Measurements from ENCODE around the gene ACAP2. TPM values are rescaled to one million over a fixed set of nuclear protein-coding genes. Genes with fewer than 3 reads are reported as not detected.
A peak's percentile ranks its signal among the peaks of the same experiment; 100 is the strongest.
"Not testable (repeated sequence)": the region's sequence is repeated elsewhere in the genome, so short reads cannot be mapped to it uniquely, and the experiment has no call there.

Gene ACAP2
- total RNA-seq, 1 donor from 2014 or later = 15.6 TPM

DNA sequence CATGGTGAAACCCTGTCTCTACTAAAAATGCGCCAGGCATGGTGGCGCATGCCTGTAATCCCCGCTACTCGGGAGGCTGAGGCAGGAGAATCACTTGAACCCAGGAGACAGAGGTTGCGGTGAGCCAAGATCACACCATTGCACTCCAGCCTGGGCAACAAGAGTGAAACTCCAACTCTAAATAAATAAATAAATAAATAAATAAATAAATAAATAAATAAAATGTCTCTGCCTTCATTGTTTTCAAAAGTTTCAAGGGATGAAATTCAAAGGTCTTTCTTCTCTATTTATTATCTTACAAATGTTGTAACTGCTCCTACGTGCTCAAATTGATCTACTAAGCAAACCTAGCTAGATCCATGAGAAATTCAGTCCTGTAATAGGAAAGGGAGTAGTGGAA, 44.4 kb downstream of the ACAP2 start:
- ATAC-seq; intact Hi-C loops (cut with micrococcal nuclease); DNase-seq: not testable (repeated sequence)

DNA sequence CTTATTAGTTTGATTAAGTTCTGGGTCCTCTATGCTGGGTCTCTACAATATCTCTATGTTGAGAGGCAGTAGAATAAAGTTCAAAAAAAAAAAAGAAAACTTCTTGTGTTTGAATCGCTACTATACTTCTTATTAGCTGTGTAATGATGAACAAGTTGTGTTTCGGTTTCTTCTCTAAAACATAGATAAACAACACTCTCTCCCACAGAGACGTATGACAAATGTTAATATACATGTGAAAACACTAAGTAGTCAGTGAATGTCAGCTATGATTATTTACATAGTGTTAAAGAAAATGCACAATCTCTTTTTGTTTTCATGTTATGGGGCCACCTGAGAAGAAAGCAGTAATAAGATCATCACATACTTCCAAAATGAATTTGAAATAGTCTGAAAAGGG, 45.3 kb downstream of the ACAP2 start:
- intact Hi-C loops (cut with micrococcal nuclease) = no loop called here
- no peak for DNase-seq
- no peak for ATAC-seq

DNA sequence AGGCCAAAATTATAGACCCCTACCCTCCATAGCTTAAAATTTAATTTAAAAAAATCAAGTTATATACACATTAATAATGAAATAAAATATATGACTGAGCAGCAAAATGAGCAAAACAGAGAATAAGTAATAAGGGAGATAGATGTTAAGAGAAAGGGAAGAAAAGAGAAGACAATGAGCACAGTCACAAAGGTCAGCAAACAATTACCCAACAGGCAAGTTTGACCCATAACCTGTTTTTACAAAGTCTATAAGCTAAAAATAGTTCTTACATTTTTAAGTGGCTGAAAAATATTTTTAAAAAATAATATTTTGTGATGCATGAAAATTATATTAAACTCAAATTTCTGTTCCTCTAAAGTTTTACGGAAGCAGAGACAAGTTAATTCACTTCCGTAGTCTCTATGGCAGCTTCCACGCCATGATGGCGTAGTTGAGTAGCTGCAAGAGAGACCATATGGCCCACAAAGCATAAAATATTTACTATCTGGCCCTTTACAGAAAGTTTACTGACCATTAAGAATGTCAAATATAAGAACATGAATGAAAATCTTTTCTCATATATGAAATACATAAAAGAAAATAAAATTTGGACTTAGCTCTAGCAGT, 47.5 kb downstream of the ACAP2 start:
- ATAC-seq = no peak
- DNase-seq = no peak
- intact Hi-C loops (cut with micrococcal nuclease) = no loop called here

DNA sequence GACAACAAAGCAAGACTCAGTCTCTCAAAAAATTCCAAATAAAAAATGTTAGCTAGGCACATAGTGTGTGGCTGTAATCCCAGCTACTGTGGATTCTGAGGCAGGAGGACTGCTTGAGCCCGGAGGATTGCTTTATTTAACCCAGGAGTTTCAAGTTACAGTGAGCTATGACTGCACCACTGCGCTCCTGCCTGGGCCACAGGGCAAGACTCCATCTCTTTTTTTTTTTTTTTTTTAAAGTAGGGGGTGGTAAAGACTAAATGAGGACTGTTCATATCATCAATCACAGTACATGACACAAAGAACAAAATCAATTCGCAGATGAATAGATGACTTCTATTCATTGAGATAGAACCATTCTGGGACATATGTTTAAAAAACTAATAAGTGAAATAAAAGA, 48.1 kb downstream of the ACAP2 start:
- DNase-seq = no peak

DNA sequence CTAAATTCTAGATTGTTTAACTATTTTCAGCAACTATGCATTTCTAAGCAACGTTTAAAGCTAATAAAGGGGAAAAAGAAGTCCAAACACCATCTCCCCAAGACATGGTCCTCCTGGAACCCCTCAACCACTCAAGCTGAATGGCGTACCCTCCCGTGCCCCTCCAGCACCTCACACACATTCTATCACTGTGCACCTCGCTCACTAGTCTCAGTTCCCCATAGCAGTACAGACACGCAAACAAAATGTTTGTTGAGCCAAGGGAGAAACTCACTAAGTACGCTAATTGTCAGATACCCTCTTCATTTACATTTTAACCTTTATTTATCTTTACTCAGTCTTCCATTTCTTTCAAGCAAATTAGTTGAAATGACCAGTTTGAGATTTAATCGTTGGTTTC, 48.8 kb downstream of the ACAP2 start:
- no peak for ATAC-seq
- no peak for DNase-seq
- intact Hi-C loops (cut with micrococcal nuclease) = no loop called here

More for the DNA sequence above, 48.1 kb downstream of the ACAP2 start:
- intact Hi-C loops (cut with micrococcal nuclease) = no loop called here
- no peak for ATAC-seq

DNA sequence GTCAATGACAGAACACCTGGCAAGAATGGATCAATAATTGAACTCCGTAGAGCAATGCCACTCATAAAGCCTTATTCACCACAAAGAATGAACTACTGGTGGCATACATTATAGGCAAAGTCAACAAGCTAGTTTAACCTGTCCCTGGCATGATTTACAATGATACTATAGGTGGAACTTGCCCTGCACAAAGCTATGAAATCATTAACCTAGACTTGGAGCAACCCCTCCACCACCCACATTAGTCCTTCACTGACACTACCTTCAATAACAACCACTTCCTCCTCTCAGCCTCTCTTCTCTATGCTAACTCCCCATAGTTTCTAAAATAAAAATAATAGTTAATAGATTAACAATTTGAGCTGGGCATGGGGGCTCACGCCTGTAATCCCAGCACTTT, 54.4 kb downstream of the ACAP2 start:
- intact Hi-C loops (cut with micrococcal nuclease) = no loop called here
- no peak for ATAC-seq
- DNase-seq = no peak

DNA sequence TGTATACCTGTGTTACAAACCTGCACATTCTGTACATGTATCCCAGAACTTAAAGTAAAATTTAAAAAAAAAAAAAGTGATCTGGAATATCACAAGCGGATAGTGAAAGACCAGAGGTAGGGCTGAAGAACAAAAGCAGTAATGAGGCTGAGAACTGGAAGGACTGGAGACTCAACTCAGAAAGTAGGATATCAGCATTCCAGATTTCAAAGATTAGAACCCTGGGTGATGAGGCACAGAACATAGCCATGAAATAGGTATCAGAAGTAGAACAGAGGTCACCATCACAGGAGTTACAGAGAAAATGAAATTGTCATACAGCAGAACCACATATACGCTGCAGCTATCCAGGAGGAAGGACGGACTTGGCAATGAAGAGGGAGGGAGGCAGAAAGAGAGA, 56.1 kb downstream of the ACAP2 start:
- ATAC-seq (no peak), DNase-seq (no peak)
- intact Hi-C loops (cut with micrococcal nuclease) = no loop called here

DNA sequence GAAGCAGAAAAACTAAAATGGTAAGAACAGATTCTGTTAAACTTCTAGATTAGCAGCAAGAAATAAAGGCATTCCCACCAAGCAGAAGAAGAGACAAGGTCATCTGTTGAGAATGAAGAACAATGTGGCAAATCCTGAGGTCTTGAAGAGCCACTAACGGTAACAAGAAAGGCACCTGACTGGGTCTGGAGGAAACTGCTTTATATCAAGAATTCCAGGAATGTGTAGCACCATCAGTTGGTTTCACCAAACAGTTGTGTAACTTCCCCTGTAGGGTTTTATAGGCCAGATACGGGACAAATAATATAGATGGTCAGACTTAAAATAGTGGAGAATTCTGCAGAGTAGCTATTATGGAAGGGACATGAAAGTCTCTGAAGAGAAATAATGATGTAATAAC, 57.3 kb downstream of the ACAP2 start:
- DNase-seq (no peak), ATAC-seq (no peak)
- intact Hi-C loops (cut with micrococcal nuclease) = no loop called here

DNA sequence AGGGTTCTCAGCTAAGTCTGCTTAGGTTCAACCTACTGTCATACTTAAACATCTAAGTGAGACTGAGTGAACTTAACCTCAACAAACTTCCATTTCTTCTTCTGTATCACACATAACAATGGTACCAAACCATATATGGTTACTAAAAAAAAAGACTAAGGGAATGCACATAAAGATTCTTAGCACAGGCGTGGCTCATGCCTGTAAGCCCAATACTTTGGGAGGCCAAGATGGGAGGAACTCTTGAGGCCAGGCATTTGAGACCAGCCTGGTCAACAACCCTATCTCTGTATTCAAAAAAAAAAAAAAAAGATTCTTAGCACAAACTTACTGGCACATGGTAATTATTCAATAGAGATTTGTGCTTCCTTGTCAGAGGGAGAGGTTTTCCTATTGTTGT, 57.9 kb downstream of the ACAP2 start:
- intact Hi-C loops (cut with micrococcal nuclease) = no loop called here
- no peak for ATAC-seq
- DNase-seq = no peak

DNA sequence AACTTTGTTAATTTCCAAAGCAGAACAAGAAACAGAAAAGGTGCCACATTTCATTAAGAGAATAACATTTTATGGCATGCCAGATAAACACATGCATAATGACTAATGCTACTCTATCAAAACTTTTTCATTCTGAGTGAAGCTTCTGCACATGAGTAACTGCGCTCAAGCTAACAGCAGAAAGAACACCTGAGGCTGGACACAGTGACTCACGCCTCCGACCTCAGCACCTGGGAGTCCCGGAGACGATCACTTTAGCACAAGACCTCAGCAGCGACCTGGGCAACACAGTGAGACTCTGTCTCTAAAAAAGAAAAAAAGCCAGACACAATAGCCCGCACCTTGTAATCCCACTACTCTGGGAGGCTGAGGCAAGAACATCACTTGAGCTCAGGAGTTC, 70.6 kb downstream of the ACAP2 start:
- intact Hi-C loops (cut with micrococcal nuclease) = no loop called here
- DNase-seq (no peak), ATAC-seq (no peak)

DNA sequence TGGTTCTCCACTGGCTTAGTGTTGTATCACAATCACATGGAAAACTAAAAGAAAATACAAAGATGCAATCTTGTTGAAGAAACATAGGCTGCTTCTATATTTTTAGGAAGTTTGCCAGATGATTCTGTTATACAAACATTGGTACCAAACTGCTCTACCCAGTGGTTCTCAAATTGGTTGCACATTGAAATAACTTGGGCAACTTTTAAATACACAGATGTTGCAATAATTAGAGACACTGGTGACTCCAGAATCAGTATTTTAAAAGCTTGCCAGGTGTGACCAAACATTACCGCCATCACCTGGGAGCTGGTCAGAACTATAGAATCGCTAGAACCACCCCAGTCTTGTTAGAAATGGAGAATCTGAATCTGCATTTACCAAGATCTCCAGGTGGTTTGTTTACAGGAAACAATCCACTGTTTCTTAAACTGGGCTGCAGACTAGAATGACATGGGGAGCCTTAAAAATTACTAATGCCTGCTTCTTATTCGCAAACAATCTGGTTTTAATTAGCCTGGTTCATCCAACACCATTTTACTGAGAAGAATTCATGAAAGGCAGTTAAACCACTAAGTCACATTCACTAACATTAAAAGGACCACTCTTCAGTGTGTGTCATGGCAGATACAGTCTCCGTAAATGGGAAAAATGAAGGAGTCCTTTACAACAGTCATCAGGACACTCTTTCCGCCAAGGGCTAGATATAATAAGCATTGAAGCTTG, 76.5 kb downstream of the ACAP2 start:
- ATAC-seq = no peak
- no peak for DNase-seq
- intact Hi-C loops (cut with micrococcal nuclease) = no loop called here

DNA sequence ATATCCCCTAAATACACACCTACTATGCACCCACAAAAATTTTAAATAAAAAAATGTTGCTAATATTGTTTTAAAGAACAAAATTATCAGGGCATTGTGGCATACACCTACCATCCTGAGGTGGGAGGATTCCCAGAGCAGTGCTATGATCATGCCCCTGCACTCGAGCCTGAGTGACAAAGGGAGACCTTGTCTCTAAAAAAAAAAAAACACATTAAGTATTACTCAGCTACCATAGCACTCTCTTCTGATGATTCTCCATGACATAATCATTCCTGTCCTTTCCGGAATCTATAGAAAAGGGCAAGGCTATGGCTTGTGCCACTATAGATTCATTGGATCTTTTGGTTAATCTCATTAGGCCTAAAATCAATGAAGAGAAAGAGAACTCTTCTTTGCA, 77.4 kb downstream of the ACAP2 start:
- DNase-seq = no peak
- no peak for ATAC-seq
- intact Hi-C loops (cut with micrococcal nuclease) = no loop called here

DNA sequence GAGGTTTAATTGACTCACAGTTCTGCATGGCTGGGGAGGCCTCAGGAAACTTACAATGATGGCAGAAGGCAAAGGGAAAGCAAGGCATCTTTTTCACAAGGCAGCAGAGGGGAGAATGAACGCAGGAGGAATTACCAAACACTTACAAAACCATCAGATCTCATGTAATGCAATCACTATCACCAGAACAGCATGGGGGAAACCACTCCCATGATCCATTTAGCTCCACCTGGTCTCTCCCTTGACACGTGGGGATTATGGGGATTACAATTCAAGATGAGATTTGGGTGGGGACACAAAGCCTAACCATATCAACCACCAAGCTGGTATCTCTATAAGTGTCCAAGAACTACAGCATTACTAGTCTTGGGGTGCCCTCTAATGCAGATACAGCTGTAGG, 85.0 kb downstream of the ACAP2 start:
- intact Hi-C loops (cut with micrococcal nuclease); DNase-seq; ATAC-seq: not testable (repeated sequence)

DNA sequence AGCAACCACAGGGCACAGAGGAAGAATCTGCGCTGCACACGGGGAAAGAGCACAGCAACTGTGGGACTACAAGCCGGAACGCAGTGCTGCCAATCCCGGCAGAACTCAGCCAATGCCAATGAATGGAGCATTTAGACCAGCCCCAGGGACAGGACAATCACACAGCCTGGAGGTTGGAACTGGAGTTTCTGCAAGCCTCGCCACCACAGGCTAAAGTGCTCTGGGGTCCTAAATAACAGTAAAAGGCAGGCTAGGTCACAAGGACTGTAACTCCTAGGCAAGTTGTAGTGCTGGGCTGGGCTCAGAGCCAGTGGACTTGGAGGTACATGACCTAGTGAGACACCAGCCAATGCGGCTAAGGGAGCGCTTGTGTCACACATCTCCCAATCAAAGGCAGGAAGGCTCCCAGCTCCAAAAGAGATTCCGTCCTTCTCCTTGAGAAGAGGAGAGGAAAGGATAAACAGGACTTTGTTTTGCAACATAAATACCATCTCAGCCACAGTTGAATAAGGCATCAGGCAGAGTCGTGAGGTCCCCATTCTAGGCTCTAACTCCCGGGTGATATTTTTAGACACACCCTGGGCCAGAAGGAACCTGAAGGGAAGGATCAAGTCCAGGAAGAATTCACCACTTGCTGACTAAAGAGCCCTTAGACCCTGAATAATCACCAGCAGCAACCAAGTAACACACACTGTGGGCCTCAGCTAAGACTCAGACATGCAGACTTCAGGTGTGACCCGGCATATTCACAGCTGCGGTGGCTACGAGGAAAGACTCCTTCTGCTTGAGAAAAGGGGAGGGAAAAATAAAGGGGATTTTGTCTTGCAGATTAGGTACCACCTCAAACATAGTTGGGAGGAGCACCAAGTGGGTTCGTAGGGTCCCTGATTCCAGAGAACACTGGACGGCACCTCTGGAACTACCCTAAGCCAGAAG, 86.4 kb downstream of the ACAP2 start:
- ATAC-seq (peak; percentile 93), DNase-seq (peak; percentile 81)
- intact Hi-C loops (cut with micrococcal nuclease) = no loop called here

DNA sequence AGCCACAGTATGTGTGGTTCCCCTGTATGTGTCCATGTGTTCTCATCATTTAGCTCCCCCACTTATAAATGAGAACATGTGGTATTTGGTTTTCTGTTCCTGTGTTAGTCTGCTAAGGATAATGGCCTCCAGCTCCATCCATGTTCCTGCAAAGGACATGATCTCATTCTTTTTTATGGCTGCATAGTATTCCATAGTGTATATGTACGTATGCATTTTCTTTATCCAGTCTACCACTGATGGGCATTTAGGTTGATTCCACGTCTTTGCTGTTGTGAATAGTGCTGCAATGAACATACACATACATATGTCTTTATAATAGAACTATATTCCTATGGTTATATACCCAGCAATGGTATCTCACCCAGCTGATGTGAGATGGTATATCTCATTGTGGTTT, 88.8 kb downstream of the ACAP2 start:
- ATAC-seq; DNase-seq; intact Hi-C loops (cut with micrococcal nuclease): not testable (repeated sequence)

DNA sequence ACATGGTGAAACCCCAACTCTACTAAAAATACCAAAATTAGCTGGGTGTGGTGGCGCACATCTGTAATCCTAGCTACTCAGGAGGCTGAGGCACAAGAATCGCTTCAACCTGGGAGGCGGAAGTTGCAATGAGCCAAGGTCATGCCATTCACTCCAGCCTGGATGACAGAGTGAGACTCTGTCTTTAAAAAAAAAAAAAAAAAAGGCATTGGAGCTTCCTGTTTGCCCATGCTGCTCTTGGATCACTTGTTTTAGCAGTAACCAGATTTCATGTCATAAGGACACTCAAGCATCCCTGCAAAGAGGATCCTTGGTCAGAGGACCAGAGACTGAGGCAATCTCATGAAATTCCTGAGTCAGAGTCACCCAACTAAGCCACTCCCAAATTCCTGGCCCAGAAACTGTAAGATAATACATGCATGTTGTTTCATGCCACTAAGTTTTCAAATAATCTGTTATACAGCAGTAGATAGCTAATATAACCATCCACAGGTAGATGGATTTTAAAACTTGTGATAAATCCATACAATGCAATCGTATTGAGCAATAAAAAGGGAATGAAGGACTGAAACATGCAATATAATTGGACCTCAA, 89.8 kb downstream of the ACAP2 start:
- ATAC-seq = no peak
- intact Hi-C loops (cut with micrococcal nuclease) = no loop called here

DNA sequence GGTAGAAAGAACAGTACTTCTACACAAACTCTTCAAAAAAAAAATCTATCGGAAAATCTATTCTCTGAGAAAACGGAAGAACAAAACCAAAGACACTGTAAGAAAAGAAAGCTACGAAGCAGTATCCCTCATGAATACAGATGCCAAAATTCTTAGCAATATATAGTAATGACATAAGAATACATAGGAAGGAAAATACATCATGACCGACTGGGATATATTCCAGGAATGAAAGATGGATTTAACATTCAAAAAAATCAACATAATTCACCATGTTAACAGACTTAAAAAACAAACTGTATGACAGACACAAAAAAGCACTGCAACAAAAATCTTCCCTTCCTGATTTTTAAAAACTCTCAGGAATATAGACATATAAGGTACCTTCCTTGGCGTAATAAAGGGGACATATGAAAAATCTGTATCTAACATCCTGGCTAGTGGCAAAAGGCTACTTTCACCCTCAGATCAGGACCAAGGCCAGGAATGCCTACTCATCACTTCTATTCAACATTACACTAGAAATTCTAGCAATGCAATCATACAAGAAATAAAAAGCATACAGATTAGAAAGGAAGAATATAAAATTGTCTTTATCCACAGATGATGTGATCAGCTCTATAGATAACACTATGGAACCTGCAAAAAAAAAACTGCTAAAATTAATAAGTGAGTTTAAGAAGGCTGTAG, 94.2 kb downstream of the ACAP2 start:
- DNase-seq = no peak
- intact Hi-C loops (cut with micrococcal nuclease) = no loop called here

More for the DNA sequence above, 89.8 kb downstream of the ACAP2 start:
- DNase-seq = no peak

DNA sequence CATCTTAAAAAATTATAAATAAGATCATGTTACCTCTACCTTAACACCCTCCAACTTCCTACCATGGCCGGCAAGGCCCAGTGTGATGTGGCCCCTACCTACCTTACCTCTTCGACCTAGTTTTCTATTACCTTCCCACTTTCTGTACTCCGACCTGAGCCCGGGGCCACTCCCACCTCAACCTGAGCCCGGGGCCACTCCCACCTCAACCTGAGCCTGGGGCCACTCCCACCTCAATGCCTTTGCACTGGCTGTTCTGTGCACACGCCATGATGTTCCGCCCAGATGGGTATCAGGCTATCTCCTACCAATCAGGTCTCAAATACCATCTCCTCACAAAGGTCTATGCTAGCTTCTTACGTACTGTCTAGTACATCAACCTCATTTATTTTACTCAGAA, 105.1 kb downstream of the ACAP2 start:
- DNase-seq = no peak
- no peak for ATAC-seq
- intact Hi-C loops (cut with micrococcal nuclease) = no loop called here

More for the DNA sequence above, 94.2 kb downstream of the ACAP2 start:
- no peak for ATAC-seq

DNA sequence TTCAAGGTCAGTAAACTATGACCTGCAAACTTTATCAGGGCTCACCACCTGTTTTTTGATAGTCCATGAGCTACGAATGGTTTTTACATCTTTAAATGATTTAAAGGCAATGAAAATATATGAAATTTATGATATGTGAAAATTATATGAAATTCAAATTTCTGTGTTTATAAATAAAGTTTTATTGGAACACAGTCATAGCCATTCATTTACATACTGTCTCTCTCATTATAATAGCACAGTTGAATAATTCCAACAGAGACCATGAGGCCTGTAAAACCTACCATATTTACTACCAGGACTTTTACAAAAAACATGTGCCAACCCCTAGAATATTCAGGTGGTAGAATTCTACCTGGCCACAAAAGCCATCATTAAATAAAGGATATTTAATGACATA, 107.9 kb downstream of the ACAP2 start:
- no peak for ATAC-seq
- intact Hi-C loops (cut with micrococcal nuclease) = no loop called here
- DNase-seq = no peak
